Measurements from ENCODE around the gene BRIP1. TPM values are rescaled to one million over a fixed set of nuclear protein-coding genes. Genes with fewer than 3 reads are reported as not detected.

Gene BRIP1
- polyA plus RNA-seq, 1 of the 3 experiments (the other 2 are of a cell fraction): 2.0 TPM

DNA sequence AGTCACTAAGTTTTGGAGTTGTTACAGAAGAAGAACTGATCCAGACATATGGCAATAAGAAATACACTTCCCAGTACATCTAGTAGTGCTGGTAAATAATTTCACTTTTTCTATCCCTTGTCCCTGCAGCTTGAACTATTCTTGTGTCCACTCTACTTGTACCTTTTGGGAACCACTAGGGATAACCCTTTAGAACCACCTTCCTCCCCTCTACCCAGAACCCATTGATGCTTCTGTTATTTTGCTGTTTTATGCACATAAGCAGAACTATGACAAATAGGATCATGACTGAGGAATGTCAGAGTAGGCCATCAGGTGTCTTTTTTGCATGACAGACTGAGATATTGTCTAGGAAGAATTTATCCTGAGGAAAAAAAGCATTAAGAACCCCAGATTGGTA, 125.1 kb downstream of the BRIP1 start:
- Histone ChIP-seq H3K4me2 (no peak overlapping the region), H3K9ac (no peak overlapping the region), H2AFZ (ENCODE audit: low read depth) (no peak overlapping the region), H3K79me2 (ENCODE audit: insufficient read depth) (no peaks in the 10 kb centered on the region), H4K20me1 (ENCODE audit: insufficient read depth) (no peaks in the 10 kb centered on the region), H3K9me2 (no peaks in the 10 kb centered on the region), H3F3A (replicated peaks; ENCODE audit: insufficient read depth) (no peaks in the 10 kb centered on the region), H3K4me1 (ENCODE audit: control insufficient read depth in 1 of 2, insufficient read depth in 2 of 2, low read depth in 1 of 2, low read length in 1 of 2) (no peaks in the 10 kb centered on the region), H3K27me3 (ENCODE audit: insufficient read depth) (no peaks in the 10 kb centered on the region), H3K27ac (ENCODE audit: low read depth in 2 of 2, low read length in 1 of 2) (no peak overlapping the region), H3K36me3 (replicated peaks in 1 of 2; ENCODE audit: control insufficient read depth in 1 of 2, insufficient read depth in 2 of 2, low read length in 1 of 2) (peaks cover 38 to 76% of the 10 kb centered on the region in 2 experiments), H3K4me3 (ENCODE audit: low read depth in 2 of 2, low read length in 1 of 2) (no peak overlapping the region; a peak in 1 of 4 replicates), H3K9me3 (peaks cover 6% of the 10 kb centered on the region; the same call in 1 of the 2 replicates)
- POLR2A ChIA-PET: no interaction called here
- no peak for TF ChIP-seq NRF1 (IDR thresholded peaks at IDR 0.05; ENCODE audit: low read depth, low read length)
- TF ChIP-seq ELF1 (IDR thresholded peaks at IDR 0.05): no peak
- no peak for TF ChIP-seq POLR2AphosphoS5 (IDR thresholded peaks at IDR 0.05; ENCODE audit: low read depth, low read length)
- no peak for TF ChIP-seq TAF1 (IDR thresholded peaks at IDR 0.05; ENCODE audit: borderline replicate concordance, low read depth, low read length)
- TF ChIP-seq, protein P1, sequence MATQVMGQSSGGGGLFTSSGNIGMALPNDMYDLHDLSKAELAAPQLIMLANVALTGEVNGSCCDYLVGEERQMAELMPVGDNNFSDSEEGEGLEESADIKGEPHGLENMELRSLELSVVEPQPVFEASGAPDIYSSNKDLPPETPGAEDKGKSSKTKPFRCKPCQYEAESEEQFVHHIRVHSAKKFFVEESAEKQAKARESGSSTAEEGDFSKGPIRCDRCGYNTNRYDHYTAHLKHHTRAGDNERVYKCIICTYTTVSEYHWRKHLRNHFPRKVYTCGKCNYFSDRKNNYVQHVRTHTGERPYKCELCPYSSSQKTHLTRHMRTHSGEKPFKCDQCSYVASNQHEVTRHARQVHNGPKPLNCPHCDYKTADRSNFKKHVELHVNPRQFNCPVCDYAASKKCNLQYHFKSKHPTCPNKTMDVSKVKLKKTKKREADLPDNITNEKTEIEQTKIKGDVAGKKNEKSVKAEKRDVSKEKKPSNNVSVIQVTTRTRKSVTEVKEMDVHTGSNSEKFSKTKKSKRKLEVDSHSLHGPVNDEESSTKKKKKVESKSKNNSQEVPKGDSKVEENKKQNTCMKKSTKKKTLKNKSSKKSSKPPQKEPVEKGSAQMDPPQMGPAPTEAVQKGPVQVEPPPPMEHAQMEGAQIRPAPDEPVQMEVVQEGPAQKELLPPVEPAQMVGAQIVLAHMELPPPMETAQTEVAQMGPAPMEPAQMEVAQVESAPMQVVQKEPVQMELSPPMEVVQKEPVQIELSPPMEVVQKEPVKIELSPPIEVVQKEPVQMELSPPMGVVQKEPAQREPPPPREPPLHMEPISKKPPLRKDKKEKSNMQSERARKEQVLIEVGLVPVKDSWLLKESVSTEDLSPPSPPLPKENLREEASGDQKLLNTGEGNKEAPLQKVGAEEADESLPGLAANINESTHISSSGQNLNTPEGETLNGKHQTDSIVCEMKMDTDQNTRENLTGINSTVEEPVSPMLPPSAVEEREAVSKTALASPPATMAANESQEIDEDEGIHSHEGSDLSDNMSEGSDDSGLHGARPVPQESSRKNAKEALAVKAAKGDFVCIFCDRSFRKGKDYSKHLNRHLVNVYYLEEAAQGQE (IDR thresholded peaks at IDR 0.05; ENCODE audit: low read depth, low read length): no peak
- no peak for TF ChIP-seq TEAD4 (IDR thresholded peaks at IDR 0.05; ENCODE audit: borderline replicate concordance, insufficient read depth)
- TF ChIP-seq CHD2 (IDR thresholded peaks at IDR 0.05; ENCODE audit: low read length, partially characterized antibody): no peak
- no peak for TF ChIP-seq YY1 (IDR thresholded peaks at IDR 0.05; ENCODE audit: low read depth)
- no peak for TF ChIP-seq SIN3A (IDR thresholded peaks at IDR 0.05; ENCODE audit: borderline replicate concordance, low read depth, low read length)
- no peak for TF ChIP-seq GABPA (IDR thresholded peaks at IDR 0.05; ENCODE audit: low read depth)
- no peak for TF ChIP-seq MXI1 (IDR thresholded peaks at IDR 0.05; ENCODE audit: low read depth, low read length)
- TF ChIP-seq JUND (IDR thresholded peaks at IDR 0.05): no peak
- no peak for TF ChIP-seq RAD21 (IDR thresholded peaks at IDR 0.05; ENCODE audit: low read length)
- TF ChIP-seq EZH2phosphoT487 (IDR thresholded peaks at IDR 0.05; ENCODE audit: borderline replicate concordance, low read depth): no peak
- no peak for TF ChIP-seq FOXJ3 (CRISPR knock-in tag; IDR thresholded peaks at IDR 0.05)
- TF ChIP-seq, protein P2, sequence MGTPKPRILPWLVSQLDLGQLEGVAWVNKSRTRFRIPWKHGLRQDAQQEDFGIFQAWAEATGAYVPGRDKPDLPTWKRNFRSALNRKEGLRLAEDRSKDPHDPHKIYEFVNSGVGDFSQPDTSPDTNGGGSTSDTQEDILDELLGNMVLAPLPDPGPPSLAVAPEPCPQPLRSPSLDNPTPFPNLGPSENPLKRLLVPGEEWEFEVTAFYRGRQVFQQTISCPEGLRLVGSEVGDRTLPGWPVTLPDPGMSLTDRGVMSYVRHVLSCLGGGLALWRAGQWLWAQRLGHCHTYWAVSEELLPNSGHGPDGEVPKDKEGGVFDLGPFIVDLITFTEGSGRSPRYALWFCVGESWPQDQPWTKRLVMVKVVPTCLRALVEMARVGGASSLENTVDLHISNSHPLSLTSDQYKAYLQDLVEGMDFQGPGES (IDR thresholded peaks at IDR 0.05; ENCODE audit: low read depth, low read length): no peak
- TF ChIP-seq TCF12 (IDR thresholded peaks at IDR 0.05): no peak
- no peak for TF ChIP-seq RFX5 (IDR thresholded peaks at IDR 0.05; ENCODE audit: low read length)
- TF ChIP-seq RCOR1 (IDR thresholded peaks at IDR 0.05; ENCODE audit: low read length): no peak
- no peak for TF ChIP-seq EP300 (IDR thresholded peaks at IDR 0.05; ENCODE audit: borderline replicate concordance in 1 of 2, low read depth in 1 of 2, low read length in 1 of 2)
- CTCF ChIA-PET: interaction anchor here (1.0 kb wide), 1 partner anchor 9 kb away, joined by 3 read pairs; no protein-coding TSS in a partner anchor
- no peak for DNase-seq

All from SK-N-SH (cell line).